ENCODE measurements around the gene ABHD17A. TPM values are rescaled to one million over a fixed set of nuclear protein-coding genes. Genes with fewer than 3 reads are reported as not detected.
A peak's percentile ranks its signal among the peaks of the same experiment; 100 is the strongest.
"Not testable (repeated sequence)": the region's sequence is repeated elsewhere in the genome, so short reads cannot be mapped to it uniquely, and the experiment has no call there.

Gene ABHD17A
- polyA plus RNA-seq, 4 donors = 49.1 to 79.6 (median 62.0) TPM

DNA sequence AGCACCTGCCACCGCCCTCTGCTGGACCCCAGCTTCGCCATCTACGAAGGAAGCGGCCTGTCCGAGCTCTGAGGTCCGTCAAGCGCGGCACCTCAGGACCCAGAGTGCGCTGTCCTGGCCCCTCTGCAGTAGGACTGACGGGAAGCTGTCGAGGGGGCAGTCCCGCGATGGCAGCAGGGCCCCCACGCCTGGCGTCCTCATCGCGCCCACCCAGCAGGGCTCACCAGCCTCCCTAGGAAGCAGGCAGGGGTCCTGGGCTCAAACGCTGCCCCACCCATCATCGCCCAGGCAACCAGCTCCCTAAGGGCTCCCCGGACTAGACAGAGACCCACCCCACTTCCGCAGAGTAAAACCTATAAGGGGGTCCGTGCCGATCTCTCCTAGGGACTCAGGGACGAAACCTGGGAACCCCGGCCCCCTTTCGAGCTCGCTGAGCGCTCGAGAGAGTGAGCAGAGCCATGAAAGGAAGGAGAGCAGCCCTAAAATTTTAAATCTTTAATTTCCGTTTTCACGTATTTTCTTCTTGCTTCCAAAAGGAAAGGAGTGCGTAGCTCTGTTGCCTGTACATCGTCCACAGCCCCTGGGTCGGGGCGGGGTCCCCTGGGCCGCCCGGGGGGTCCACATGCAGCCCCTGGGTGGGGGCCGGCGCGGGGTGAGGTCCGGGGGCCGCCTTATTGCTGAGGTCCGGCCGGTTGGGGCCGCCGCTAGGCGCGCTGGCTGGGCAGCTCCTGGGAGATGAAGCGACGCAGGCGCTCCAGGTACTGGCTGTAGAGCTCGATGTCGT lies 8.6 kb downstream of the ABHD17A start:
- H3K4me3 ChIP-seq (ENCODE audit: low read depth in 1 of 3, low read length in 3 of 3) = peak overlapping the region in 2 of 3 donors; percentile 87 to 90
- DNase-seq = peak in 1 of 2 donors; percentile 31
- H3K4me1 ChIP-seq (ENCODE audit: control insufficient read depth in 3 of 3, insufficient read depth in 2 of 3, low read depth in 1 of 3, low read length in 2 of 3) = not testable (repeated sequence)

DNA sequence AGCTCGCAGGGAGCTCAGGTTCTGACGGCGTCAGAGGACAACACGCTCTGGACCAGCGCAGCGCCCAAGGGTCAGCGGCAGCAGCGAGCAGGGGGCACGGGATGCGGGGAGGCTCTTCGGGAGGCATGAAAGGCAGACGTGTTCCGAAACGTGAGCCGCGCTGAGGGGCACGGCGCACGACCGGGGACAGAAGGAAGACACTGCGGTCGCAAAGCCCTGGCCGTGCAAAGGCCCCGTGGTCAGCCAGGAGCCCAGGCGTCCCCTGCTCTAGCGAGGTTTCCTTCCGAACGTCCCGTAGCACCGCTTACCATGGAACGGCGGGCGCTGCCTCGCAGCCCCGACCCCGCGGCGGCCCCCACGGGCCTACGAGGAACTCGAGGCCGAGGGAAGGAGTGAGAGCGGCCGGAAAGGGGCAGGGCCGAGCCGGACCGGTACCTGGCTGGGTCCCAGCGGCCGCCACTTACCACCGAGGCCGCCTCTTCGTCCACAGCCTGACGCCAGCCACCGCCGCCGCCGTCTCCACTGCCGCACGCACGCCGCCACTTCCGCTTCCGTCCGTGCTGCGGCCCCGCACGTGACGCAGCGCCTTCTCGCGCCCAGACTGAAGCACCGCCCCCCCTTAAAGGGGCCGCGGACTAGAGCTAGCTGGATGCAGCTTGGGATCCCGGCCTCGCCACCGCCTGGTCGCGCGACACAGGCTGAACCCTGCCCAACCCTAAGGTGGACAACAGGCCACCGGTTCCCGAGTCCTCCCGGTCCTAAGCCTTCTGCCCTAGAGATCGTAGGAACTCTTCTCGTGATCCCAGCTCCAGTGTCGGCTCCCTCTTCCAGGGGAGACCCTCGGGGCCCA lies 9.4 kb downstream of the ABHD17A start:
- no peak for FAIRE-seq
- Histone ChIP-seq H3K9me3 (ENCODE audit: control insufficient read depth in 2 of 2, insufficient read depth in 1 of 2, low read depth in 1 of 2, low read length in 1 of 2) (no peaks in the 10 kb centered on the region), H3K4me1 (ENCODE audit: control insufficient read depth in 3 of 3, insufficient read depth in 2 of 3, low read depth in 1 of 3, low read length in 2 of 3) (peaks cover 0 to 7% (median 6%) of the 10 kb centered on the region in 3 donors), H3K27ac (ENCODE audit: low read depth in 1 of 3, low read length in 2 of 3) (peak overlapping the region; percentile 79 to 97 (median 86)), H3K4me3 (ENCODE audit: low read depth in 1 of 3, low read length in 3 of 3) (peak overlapping the region; percentile 87 to 96 (median 90)), H3K36me3 (ENCODE audit: control insufficient read depth in 3 of 3, insufficient read depth in 2 of 3, low read depth in 1 of 3, low read length in 3 of 3) (peaks cover 0 to 39% (median 0%) of the 10 kb centered on the region in 3 donors), H3K27me3 (ENCODE audit: control insufficient read depth in 3 of 3, insufficient read depth in 3 of 3, low read length in 3 of 3) (no peaks in the 10 kb centered on the region)
- 0 to 1% (median 0%) methylated on average over 66 to 87 of the region's 87 CpGs for WGBS, 3 donors
- peak; percentile 92 to 97 for DNase-seq

More for the DNA sequence above, 8.6 kb downstream of the ABHD17A start:
- H3K9me3 ChIP-seq (ENCODE audit: control insufficient read depth in 2 of 2, insufficient read depth in 1 of 2, low read depth in 1 of 2, low read length in 1 of 2); H3K27me3 ChIP-seq (ENCODE audit: control insufficient read depth in 3 of 3, insufficient read depth in 3 of 3, low read length in 3 of 3); FAIRE-seq: not testable (repeated sequence)
- H3K36me3 ChIP-seq (ENCODE audit: control insufficient read depth in 3 of 3, insufficient read depth in 2 of 3, low read depth in 1 of 3, low read length in 3 of 3) = peaks cover 0 to 34% (median 0%) of the 10 kb centered on the region in 3 donors
- 20 to 41% (median 31%) methylated on average over 41 to 48 of the region's 53 CpGs for WGBS, 3 donors
- peak overlapping the region; percentile 79 to 97 (median 86) for H3K27ac ChIP-seq (ENCODE audit: low read depth in 1 of 3, low read length in 2 of 3)

DNA sequence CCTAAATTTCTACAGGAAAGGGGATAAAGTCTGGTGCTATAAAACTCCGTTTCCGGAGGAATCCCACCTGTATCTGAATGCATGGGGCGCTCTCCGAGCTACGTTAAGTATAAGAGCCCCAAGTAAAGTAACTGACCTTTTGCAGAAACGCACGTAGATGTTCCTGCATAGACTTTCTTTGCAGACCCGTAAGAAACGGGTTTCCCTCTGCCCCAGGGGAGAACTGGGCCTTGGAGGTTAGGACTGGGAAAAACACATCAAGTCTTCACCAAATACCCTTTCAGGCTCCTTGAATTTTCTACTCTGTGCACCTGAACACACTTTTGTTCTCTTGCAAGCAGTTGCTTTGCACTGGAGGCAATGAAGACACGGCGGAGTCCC lies 10.0 kb downstream of the ABHD17A start:
- 0 to 2% (median 1%) methylated on average over 11 of the region's 11 CpGs for WGBS, 3 donors
- not testable (repeated sequence) for H3K9me3 ChIP-seq (ENCODE audit: control insufficient read depth in 2 of 2, insufficient read depth in 1 of 2, low read depth in 1 of 2, low read length in 1 of 2); DNase-seq; H3K27me3 ChIP-seq (ENCODE audit: control insufficient read depth in 3 of 3, insufficient read depth in 3 of 3, low read length in 3 of 3); FAIRE-seq; H3K4me1 ChIP-seq (ENCODE audit: control insufficient read depth in 3 of 3, insufficient read depth in 2 of 3, low read depth in 1 of 3, low read length in 2 of 3)
- peaks cover 0 to 39% (median 0%) of the 10 kb centered on the region in 3 donors for H3K36me3 ChIP-seq (ENCODE audit: control insufficient read depth in 3 of 3, insufficient read depth in 2 of 3, low read depth in 1 of 3, low read length in 3 of 3)
- peak overlapping the region; percentile 79 to 97 (median 86) for H3K27ac ChIP-seq (ENCODE audit: low read depth in 1 of 3, low read length in 2 of 3)
- peak overlapping the region; percentile 87 to 96 (median 90) for H3K4me3 ChIP-seq (ENCODE audit: low read depth in 1 of 3, low read length in 3 of 3)

DNA sequence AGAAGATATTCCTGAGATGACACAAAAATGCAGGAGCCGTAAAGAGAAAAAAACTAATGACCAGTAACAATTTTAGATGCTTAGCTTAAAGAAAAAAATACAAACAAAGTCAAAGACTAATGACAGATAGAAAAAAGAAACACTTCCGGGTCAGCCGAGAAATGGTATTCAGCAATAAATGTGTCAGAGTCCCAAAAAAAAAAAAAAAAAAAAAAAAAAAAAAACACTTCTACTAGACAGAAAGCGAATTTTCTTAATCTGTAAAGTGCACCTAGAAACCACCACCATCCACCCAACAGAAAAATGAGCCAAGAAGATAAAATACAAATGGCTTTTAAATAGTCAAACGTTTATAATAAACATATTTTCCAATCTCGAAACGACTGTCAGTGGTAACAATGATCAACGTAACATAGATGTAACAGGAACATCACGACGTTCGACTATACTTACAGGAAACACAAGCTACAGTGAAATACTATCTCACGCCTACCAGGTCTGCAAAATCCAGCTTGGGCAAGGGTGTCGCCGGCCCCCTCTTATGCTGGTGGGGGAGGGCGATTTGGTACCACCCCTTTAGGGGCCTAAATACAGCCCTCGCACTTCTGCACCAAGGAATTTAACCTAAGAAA lies 10.6 kb downstream of the ABHD17A start:
- DNase-seq (peak in 1 of 2 donors; percentile 26), FAIRE-seq (no peak)
- H3K4me3 ChIP-seq (ENCODE audit: low read depth in 1 of 3, low read length in 3 of 3) = peak overlapping the region; percentile 87 to 96 (median 90)
- H3K27ac ChIP-seq (ENCODE audit: low read depth in 1 of 3, low read length in 2 of 3) = peak overlapping the region in 1 of 3 donors; percentile 97
- H3K9me3 ChIP-seq (ENCODE audit: control insufficient read depth in 2 of 2, insufficient read depth in 1 of 2, low read depth in 1 of 2, low read length in 1 of 2) = no peaks in the 10 kb centered on the region
- peaks cover 0 to 38% (median 0%) of the 10 kb centered on the region in 3 donors for H3K36me3 ChIP-seq (ENCODE audit: control insufficient read depth in 3 of 3, insufficient read depth in 2 of 3, low read depth in 1 of 3, low read length in 3 of 3)
- peaks cover 0 to 7% (median 6%) of the 10 kb centered on the region in 3 donors for H3K4me1 ChIP-seq (ENCODE audit: control insufficient read depth in 3 of 3, insufficient read depth in 2 of 3, low read depth in 1 of 3, low read length in 2 of 3)
- 2 to 8% (median 4%) methylated on average over 16 of the region's 16 CpGs for WGBS, 3 donors
- no peaks in the 10 kb centered on the region for H3K27me3 ChIP-seq (ENCODE audit: control insufficient read depth in 3 of 3, insufficient read depth in 3 of 3, low read length in 3 of 3)

DNA sequence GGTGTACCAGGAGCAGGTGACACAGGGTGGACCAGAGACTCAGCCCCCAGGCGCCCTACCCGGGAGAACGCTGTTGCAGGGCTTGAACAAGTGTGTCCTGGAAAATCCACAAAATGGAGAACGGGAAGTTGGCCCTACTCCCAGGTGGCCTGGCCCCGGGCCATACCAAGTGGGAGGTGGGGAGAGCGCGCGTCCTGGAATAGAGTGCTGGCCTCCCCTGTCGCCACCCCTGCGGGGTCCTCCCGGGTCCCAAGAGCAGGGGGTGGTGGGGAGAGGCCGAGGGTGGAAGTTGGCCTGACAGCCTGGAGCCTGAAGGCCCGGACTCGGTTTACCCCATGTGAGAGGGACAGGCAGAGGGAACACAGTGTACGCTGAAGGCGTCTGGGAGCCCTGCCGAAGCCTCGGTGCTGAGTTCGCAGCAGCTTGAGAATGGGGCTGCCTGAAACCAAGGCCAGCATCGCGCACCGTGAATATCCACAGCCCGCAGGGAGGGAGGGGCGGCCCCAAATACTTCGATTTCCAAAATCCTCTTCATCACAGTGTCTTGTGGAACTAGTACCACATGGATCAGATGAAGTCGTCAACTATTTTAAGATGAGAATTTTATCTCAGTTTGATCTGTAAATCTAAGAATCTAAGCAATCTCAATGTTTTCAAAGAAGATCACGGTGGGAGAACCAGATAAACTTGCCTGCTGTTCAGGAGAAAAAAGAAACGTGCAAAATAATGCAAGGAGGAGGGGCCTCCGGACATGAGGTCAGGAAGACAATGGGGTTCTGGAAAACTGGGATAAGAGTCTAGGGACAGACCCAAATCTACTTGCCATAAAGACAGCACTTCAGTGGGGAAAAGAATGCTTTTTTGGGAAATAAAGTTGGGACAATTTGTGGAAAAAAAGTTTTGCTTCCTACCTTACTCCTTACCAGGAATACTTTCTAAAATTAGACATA lies 11.5 kb downstream of the ABHD17A start:
- Histone ChIP-seq H3K4me3 (ENCODE audit: low read depth in 1 of 3, low read length in 3 of 3) (no peak overlapping the region), H3K27me3 (ENCODE audit: control insufficient read depth in 3 of 3, insufficient read depth in 3 of 3, low read length in 3 of 3) (no peaks in the 10 kb centered on the region), H3K4me1 (ENCODE audit: control insufficient read depth in 3 of 3, insufficient read depth in 2 of 3, low read depth in 1 of 3, low read length in 2 of 3) (peaks cover 0 to 7% (median 6%) of the 10 kb centered on the region in 3 donors), H3K9me3 (ENCODE audit: control insufficient read depth in 2 of 2, insufficient read depth in 1 of 2, low read depth in 1 of 2, low read length in 1 of 2) (no peaks in the 10 kb centered on the region), H3K27ac (ENCODE audit: low read depth in 1 of 3, low read length in 2 of 3) (peak overlapping the region in 1 of 3 donors; percentile 72), H3K36me3 (ENCODE audit: control insufficient read depth in 3 of 3, insufficient read depth in 2 of 3, low read depth in 1 of 3, low read length in 3 of 3) (peaks cover 0 to 39% (median 0%) of the 10 kb centered on the region in 3 donors)
- FAIRE-seq = no peak
- no peak for DNase-seq
- 68 to 79% (median 71%) methylated on average over 25 to 29 of the region's 29 CpGs for WGBS, 3 donors

DNA sequence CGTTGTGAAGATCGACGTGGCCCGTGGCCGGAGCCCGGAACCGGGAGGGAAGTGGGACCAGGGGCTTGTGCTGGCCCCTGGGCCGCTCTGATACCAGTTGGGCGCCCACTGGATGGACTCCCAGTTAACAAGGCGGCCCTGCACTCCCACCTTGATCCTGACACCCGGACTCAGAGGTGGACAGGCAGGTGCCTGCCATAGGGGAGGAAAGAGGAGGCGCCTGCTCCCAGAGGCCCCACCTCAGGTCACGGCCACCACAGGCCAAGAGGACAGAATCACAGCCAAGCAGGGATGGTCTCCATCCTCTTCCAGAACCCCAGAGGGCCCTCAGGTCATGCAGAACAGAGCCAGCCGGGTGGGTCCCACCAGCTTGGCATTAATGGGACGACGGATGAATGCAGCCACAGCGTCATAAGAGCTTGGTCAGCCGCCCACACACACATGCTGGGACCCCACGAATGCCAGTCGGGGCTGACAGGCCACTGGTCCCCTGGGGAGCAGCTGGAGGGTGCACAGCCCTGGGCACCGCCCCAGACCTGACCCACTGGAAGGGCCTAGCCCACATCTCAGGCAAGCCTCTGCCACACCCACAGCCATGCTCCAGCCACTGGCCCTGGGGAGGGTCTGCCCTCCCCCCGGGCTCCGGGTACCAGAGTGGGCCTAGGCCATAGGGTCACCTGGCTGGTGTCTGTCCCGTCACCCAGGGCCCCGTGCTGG lies 12.3 kb downstream of the ABHD17A start:
- Histone ChIP-seq H3K4me1 (ENCODE audit: control insufficient read depth in 3 of 3, insufficient read depth in 2 of 3, low read depth in 1 of 3, low read length in 2 of 3) (peaks cover 0 to 7% (median 6%) of the 10 kb centered on the region in 3 donors), H3K27me3 (ENCODE audit: control insufficient read depth in 3 of 3, insufficient read depth in 3 of 3, low read length in 3 of 3) (no peaks in the 10 kb centered on the region), H3K36me3 (ENCODE audit: control insufficient read depth in 3 of 3, insufficient read depth in 2 of 3, low read depth in 1 of 3, low read length in 3 of 3) (peaks cover 0 to 37% (median 0%) of the 10 kb centered on the region in 3 donors), H3K4me3 (ENCODE audit: low read depth in 1 of 3, low read length in 3 of 3) (no peak overlapping the region), H3K9me3 (ENCODE audit: control insufficient read depth in 2 of 2, insufficient read depth in 1 of 2, low read depth in 1 of 2, low read length in 1 of 2) (no peaks in the 10 kb centered on the region), H3K27ac (ENCODE audit: low read depth in 1 of 3, low read length in 2 of 3) (peak overlapping the region in 1 of 3 donors; percentile 3)
- FAIRE-seq = no peak
- no peak for DNase-seq
- WGBS, 3 donors = 88 to 92% (median 88%) methylated on average over 25 of the region's 25 CpGs

DNA sequence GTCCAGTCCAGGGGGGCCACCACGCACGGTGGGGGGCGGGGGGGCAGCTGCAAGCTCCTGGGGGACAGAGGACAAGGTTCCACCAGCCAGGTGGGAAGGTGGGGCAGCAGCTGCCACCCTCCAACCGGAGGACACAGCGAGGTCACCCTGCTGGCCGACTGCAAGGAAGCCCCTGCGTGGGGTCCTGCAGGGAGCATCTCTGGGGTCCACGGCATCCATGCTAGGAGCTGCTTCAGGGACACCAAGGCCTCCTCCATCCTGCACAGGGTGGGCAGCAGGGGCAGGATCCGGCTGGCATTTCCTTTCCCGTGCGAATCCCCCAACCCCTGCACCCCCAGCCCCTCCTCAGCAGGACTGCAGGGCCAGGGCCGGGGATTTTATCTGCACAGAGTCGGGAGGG lies 13.7 kb downstream of the ABHD17A start:
- Histone ChIP-seq H3K4me1 (ENCODE audit: control insufficient read depth in 3 of 3, insufficient read depth in 2 of 3, low read depth in 1 of 3, low read length in 2 of 3) (peaks cover 0 to 9% (median 6%) of the 10 kb centered on the region in 3 donors), H3K4me3 (ENCODE audit: low read depth in 1 of 3, low read length in 3 of 3) (no peak overlapping the region), H3K27ac (ENCODE audit: low read depth in 1 of 3, low read length in 2 of 3) (no peak overlapping the region), H3K27me3 (ENCODE audit: control insufficient read depth in 3 of 3, insufficient read depth in 3 of 3, low read length in 3 of 3) (no peaks in the 10 kb centered on the region), H3K9me3 (ENCODE audit: control insufficient read depth in 2 of 2, insufficient read depth in 1 of 2, low read depth in 1 of 2, low read length in 1 of 2) (no peaks in the 10 kb centered on the region), H3K36me3 (ENCODE audit: control insufficient read depth in 3 of 3, insufficient read depth in 2 of 3, low read depth in 1 of 3, low read length in 3 of 3) (peaks cover 0 to 37% (median 0%) of the 10 kb centered on the region in 3 donors)
- WGBS, 3 donors = 84 to 89% (median 87%) methylated on average over 7 to 13 of the region's 13 CpGs
- no peak for FAIRE-seq
- DNase-seq = no peak

All from small intestine (tissue), 7 donors.